PC-9 (cell line): Measurements from ENCODE around the gene TAB3.

Source experiments
- EZH2 ChIP-seq: fragments of 200-600 bp; sonication (generic); IDR thresholded peaks from 2 replicates; pipeline ENCODE4 v1.8.0; 2017; ENCODE audit warnings: antibody characterized with exemption, low read depth
- TF ChIP-seq, protein P1 (sequence below): fragments of 200-600 bp; sonication (generic); conservative IDR thresholded peaks from 2 replicates; pipeline ENCODE4 v1.6.1; 2017; ENCODE audit warnings: mixed run types, antibody characterized with exemption, mild to moderate bottlenecking, moderate library complexity

DNA sequence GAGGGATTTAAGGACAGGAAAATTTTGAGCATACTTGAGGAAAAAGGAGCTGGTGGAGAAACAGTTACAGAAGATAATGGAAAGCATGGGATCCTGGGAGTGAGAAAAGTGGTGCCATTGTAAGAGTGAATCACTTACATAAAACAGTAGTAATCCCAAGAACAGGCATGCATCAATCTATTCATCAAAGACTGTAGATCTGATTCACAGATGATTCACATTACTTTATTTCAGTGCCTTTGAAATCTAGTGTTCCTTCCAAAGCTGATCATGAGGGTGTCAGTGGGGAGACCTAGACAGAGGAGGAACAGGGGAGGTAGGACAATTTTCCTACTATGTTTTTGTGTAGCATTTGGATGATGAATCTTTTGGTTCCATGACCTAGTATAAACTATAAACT is 102.7 kb downstream of the TAB3 start:
- TF ChIP-seq EZH2 = no peak
- TF ChIP-seq, protein P1, sequence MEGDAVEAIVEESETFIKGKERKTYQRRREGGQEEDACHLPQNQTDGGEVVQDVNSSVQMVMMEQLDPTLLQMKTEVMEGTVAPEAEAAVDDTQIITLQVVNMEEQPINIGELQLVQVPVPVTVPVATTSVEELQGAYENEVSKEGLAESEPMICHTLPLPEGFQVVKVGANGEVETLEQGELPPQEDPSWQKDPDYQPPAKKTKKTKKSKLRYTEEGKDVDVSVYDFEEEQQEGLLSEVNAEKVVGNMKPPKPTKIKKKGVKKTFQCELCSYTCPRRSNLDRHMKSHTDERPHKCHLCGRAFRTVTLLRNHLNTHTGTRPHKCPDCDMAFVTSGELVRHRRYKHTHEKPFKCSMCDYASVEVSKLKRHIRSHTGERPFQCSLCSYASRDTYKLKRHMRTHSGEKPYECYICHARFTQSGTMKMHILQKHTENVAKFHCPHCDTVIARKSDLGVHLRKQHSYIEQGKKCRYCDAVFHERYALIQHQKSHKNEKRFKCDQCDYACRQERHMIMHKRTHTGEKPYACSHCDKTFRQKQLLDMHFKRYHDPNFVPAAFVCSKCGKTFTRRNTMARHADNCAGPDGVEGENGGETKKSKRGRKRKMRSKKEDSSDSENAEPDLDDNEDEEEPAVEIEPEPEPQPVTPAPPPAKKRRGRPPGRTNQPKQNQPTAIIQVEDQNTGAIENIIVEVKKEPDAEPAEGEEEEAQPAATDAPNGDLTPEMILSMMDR = no peak
